ENCODE data around the gene LHFPL2. TPM values are rescaled to one million over a fixed set of nuclear protein-coding genes. Genes with fewer than 3 reads are reported as not detected.

LHFPL2 gene
- total RNA-seq, 6 experiments from 2014 or later: 14.4 to 18.9 (median 16.7) TPM

GRCh38 chr5:78501411-78502352 is 146.9 kb downstream of the LHFPL2 start:
- Mint-ChIP-seq H3K4me1 (ENCODE audit: low read depth) (peaks cover 67% of the 10 kb centered on the region), H3K4me3 (peak overlapping the region; percentile 27), H3K36me3 (ENCODE audit: low read depth) (no peaks in the 10 kb centered on the region; the same call in 1 of the 2 replicates), H3K9me3 (no peaks in the 10 kb centered on the region), H3K27me3 (ENCODE audit: insufficient read depth) (peaks cover 2% of the 10 kb centered on the region), H3K27ac (peak overlapping the region; percentile 76)
- DNase-seq: peak; percentile 49
- TF ChIP-seq CTCF (IDR thresholded peaks at IDR 0.05): no peak

GRCh38 chr5:78500871-78501270 is 147.7 kb downstream of the LHFPL2 start:
- DNase-seq: no peak
- Mint-ChIP-seq H3K4me3 (no peak overlapping the region), H3K4me1 (ENCODE audit: low read depth) (peaks cover 69% of the 10 kb centered on the region), H3K27me3 (ENCODE audit: insufficient read depth) (peaks cover 5% of the 10 kb centered on the region), H3K36me3 (ENCODE audit: low read depth) (no peaks in the 10 kb centered on the region; the same call in 1 of the 2 replicates), H3K27ac (peak overlapping the region; percentile 76; the same call in 1 of the 2 replicates), H3K9me3 (no peaks in the 10 kb centered on the region)
- no peak for TF ChIP-seq CTCF (IDR thresholded peaks at IDR 0.05)

- Mint-ChIP-seq H3K36me3 (ENCODE audit: low read depth) (no peaks in the 10 kb centered on the region; the same call in 1 of the 2 replicates), H3K4me3 (no peak overlapping the region), H3K27me3 (ENCODE audit: insufficient read depth) (peaks cover 5% of the 10 kb centered on the region), H3K9me3 (no peaks in the 10 kb centered on the region), H3K4me1 (ENCODE audit: low read depth) (peaks cover 70% of the 10 kb centered on the region), H3K27ac (no peak overlapping the region)
- TF ChIP-seq CTCF (IDR thresholded peaks at IDR 0.05): no peak
- no peak for DNase-seq
Measured at GRCh38 chr5:78500028-78500427, 148.5 kb downstream of the LHFPL2 start.

GRCh38 chr5:78499485-78499884 is 149.1 kb downstream of the LHFPL2 start:
- peaks cover 5% of the 10 kb centered on the region; the same call in 1 of the 2 replicates for H3K27me3 Mint-ChIP-seq (ENCODE audit: insufficient read depth)
- TF ChIP-seq CTCF (IDR thresholded peaks at IDR 0.05): no peak
- no peaks in the 10 kb centered on the region for H3K36me3 Mint-ChIP-seq (ENCODE audit: low read depth)
- H3K9me3 Mint-ChIP-seq: no peaks in the 10 kb centered on the region
- H3K4me1 Mint-ChIP-seq (ENCODE audit: low read depth): peaks cover 66% of the 10 kb centered on the region
- no peak for DNase-seq
- H3K27ac Mint-ChIP-seq: no peak overlapping the region
- H3K4me3 Mint-ChIP-seq: no peak overlapping the region

- Mint-ChIP-seq H3K9me3 (no peaks in the 10 kb centered on the region), H3K27me3 (ENCODE audit: insufficient read depth) (peaks cover 5% of the 10 kb centered on the region; the same call in 1 of the 2 replicates), H3K4me1 (ENCODE audit: low read depth) (peaks cover 57% of the 10 kb centered on the region), H3K4me3 (no peak overlapping the region), H3K36me3 (ENCODE audit: low read depth) (no peaks in the 10 kb centered on the region), H3K27ac (no peak overlapping the region)
- TF ChIP-seq CTCF (IDR thresholded peaks at IDR 0.05): no peak
- DNase-seq: no peak
Measured at GRCh38 chr5:78497573-78498533, 150.7 kb downstream of the LHFPL2 start.

All from HFFc6 (cell line).